ENCODE results near the gene MPHOSPH8. TPM values are rescaled to one million over a fixed set of nuclear protein-coding genes. Genes with fewer than 3 reads are reported as not detected.
A peak's percentile ranks its signal among the peaks of the same experiment; 100 is the strongest.

MPHOSPH8 gene
- total RNA-seq, 3 donors from 2014 or later = 27.2 to 65.0 (median 33.5) TPM

DNA sequence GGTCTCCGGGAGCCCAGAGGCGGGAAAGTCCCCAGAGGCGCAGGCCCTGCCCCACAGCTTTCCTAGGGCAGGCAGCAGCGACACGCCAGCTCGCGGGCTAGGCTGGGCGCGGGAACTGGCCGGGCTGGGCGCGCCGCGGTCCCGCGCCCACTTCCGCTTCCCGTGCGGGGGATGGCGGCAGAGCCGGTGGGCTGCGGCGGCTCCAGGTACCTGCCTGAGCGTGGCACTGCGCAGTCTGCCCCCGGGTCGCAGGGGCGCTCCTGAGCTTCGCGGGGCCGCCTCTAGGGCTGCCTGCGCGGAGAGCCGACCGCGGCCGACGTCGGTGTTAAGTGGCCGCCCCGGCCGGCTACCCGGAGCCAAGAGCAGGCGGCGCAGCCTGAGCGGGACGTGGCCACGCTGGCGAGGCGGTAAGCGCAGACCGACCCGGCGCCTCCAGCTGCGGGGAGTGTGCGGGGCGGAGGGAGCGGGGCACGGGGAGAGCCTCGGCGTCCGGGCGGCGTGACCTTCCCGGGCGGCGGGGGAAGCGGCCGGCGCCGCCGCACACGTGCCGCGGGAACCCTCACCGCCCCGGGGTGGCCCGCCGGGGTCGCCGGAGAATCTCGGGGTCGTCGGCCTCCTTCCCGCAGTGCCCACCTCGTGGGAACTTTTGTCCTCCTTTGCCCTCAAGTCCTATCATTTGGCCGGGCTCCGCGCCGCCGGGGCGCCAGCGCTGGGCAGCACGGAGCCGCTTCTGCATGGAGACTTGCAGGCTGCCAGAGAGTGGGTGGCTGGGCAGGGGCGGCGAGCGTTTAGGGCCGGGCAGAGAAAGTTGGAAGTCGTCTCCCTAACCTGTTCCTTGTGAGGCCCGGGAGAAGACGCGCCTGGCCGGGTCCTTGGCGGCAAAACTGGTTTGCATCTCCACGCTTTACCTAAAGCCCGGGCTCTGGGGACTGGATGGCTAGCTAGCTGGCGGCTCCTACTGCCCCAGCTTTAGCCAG lies 31.4 kb upstream of the MPHOSPH8 start:
- H3K9me3 ChIP-seq = peaks cover 5% of the 10 kb centered on the region
- DNase-seq = peak; percentile 30 to 62 (median 54)
- intact Hi-C loops (cut with DNase I, micrococcal nuclease) = no loop called here

DNA sequence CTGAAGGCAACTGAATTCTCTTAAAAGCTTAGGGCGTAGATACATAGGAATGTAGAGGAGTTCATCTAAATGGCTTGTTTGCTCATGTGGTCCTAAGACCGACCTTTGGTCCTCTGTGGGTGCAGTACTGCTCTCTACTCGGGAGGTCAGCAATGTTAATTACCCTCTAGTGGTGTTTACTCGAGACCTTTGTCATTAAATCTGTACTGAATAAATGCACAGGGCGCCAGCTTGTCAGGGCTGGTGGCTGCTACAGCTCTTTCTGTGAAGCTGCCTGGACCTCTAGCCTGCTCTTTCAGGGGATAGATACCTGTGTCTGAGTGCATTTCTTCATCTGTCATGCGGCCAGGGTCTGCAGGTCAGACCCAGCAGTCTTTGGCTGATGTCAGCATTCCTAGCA lies 29.2 kb upstream of the MPHOSPH8 start:
- no peak overlapping the region for H3K4me3 ChIP-seq
- H3K36me3 ChIP-seq (ENCODE audit: low read depth) = no peaks in the 10 kb centered on the region
- no peak for DNase-seq
- no peak for ATAC-seq
- peaks cover 5% of the 10 kb centered on the region for H3K9me3 ChIP-seq
- TF ChIP-seq, protein P1, sequence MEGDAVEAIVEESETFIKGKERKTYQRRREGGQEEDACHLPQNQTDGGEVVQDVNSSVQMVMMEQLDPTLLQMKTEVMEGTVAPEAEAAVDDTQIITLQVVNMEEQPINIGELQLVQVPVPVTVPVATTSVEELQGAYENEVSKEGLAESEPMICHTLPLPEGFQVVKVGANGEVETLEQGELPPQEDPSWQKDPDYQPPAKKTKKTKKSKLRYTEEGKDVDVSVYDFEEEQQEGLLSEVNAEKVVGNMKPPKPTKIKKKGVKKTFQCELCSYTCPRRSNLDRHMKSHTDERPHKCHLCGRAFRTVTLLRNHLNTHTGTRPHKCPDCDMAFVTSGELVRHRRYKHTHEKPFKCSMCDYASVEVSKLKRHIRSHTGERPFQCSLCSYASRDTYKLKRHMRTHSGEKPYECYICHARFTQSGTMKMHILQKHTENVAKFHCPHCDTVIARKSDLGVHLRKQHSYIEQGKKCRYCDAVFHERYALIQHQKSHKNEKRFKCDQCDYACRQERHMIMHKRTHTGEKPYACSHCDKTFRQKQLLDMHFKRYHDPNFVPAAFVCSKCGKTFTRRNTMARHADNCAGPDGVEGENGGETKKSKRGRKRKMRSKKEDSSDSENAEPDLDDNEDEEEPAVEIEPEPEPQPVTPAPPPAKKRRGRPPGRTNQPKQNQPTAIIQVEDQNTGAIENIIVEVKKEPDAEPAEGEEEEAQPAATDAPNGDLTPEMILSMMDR (IDR thresholded peaks at IDR 0.05) = no peak
- intact Hi-C loops (cut with DNase I, micrococcal nuclease) = no loop called here
- H3K4me1 ChIP-seq (ENCODE audit: low read depth) = peaks cover 2% of the 10 kb centered on the region

More for the DNA sequence above, 31.4 kb upstream of the MPHOSPH8 start:
- Histone ChIP-seq H3K4me3 (peak overlapping the region; percentile 20), H3K36me3 (ENCODE audit: low read depth) (no peaks in the 10 kb centered on the region), H3K4me1 (ENCODE audit: low read depth) (peaks cover 2% of the 10 kb centered on the region)
- peak; percentile 86 for ATAC-seq
- TF ChIP-seq, protein P1 (IDR thresholded peaks at IDR 0.05) = no peak

DNA sequence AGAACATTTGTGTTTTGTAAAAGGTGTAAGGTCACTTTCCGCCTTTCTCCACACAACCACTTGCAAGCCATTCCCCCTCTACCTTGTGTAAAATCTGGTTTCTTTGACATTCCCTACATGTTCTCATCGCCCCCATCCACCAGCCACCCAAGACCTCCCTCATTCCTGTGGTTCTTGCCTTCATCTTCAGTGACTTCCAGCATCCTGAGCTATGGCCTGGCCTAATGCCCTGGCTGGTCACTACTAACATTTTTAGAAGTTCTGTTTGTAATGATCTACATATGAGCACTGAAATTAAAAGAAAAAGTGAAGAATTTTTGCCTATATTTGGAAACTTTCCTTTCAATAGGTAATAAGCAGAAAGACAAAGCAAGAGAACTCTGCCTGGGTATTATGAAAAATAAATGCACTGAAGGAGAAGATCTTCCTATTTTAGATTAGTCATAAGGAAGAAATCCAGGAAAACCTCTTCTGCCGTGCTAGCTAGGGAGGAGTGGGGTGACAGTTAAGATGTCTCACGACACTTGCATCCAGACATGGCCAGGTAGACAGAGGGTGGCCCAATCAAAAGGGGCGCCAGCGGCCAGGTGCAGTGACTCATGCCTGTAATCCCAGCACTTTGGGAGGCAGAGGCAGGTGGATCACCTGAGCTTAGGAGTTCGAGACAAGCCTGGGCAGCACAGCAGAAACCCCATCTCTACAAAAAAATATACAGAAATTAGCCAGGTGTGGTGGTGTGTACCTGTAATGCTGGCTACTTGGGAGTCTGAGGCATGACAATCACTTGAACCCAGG lies 28.1 kb upstream of the MPHOSPH8 start:
- Histone ChIP-seq H3K4me3 (no peak overlapping the region), H3K9me3 (peaks cover 5% of the 10 kb centered on the region), H3K4me1 (ENCODE audit: low read depth) (peaks cover 2% of the 10 kb centered on the region), H3K36me3 (ENCODE audit: low read depth) (no peaks in the 10 kb centered on the region)
- ATAC-seq = no peak
- TF ChIP-seq, protein P1 (IDR thresholded peaks at IDR 0.05) = no peak
- intact Hi-C loops (cut with DNase I, micrococcal nuclease) = no loop called here
- no peak for DNase-seq

DNA sequence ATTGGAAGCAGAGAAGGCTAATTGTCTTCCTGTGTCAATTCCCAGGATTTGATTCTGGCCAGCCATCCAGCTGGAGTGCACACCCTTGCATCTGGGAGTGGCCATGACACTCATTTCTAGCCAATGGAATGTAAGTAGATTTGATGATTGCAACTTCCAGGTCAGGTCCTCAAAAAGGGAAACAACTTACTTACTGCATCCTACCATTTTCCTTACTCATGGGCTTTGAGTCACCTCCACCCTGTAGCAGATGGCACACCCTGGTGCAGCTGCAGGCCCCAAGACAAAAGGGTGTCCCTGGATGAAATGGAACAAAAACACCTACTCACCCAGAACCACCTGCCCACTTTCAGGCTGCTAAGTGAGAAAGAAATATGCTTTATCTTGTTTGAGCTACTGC lies 27.3 kb upstream of the MPHOSPH8 start:
- H3K4me3 ChIP-seq = no peak overlapping the region
- ATAC-seq (no peak), DNase-seq (no peak)
- no peaks in the 10 kb centered on the region for H3K36me3 ChIP-seq (ENCODE audit: low read depth)
- peaks cover 2% of the 10 kb centered on the region for H3K4me1 ChIP-seq (ENCODE audit: low read depth)
- TF ChIP-seq, protein P1 (IDR thresholded peaks at IDR 0.05) = no peak
- H3K9me3 ChIP-seq = peaks cover 5% of the 10 kb centered on the region
- intact Hi-C loops (cut with DNase I, micrococcal nuclease) = no loop called here

DNA sequence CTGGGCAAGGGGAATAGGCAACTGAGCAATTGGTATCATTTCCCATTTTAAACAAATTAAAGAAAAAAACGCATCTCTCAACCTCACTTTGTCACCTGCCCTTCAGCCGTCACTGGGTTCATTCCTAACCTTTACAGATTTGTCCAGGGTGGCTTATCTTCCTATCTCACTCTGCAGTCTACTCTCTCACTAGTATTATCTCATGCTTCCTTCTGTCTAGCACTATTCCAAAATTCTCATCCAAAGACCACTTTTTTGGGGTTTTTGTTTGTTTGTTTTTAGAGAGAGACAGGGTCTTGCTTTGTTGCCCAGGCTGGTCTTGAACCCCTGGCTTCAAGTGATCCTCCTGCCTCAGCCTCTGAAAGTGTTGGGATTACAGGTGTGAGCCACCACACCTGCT lies 26.7 kb upstream of the MPHOSPH8 start:
- intact Hi-C loops (cut with DNase I, micrococcal nuclease) = no loop called here
- Histone ChIP-seq H3K9me3 (peaks cover 5% of the 10 kb centered on the region), H3K4me3 (no peak overlapping the region), H3K36me3 (ENCODE audit: low read depth) (no peaks in the 10 kb centered on the region), H3K4me1 (ENCODE audit: low read depth) (peaks cover 2% of the 10 kb centered on the region)
- no peak for DNase-seq
- no peak for ATAC-seq
- TF ChIP-seq, protein P1 (IDR thresholded peaks at IDR 0.05) = no peak
